Gastrocnemius medialis (tissue), 4 donors: ENCODE results near the gene MTNR1A. TPM values are rescaled to one million over a fixed set of nuclear protein-coding genes. Genes with fewer than 3 reads are reported as not detected.

Experiments
- ATAC-seq, 2 donors: fragments of 150-250 bp; one replicate each; pipeline ENCODE4 v1.9.1; 2016
- DNase-seq, 2 donors: peaks; one replicate each; pipeline ENCODE4 v3.0.0-alpha.2; 2019
- H3K27ac ChIP-seq, 4 donors: fragments of 200-600 bp; sonication (generic); 1 replicate in 1 of 4; 2 replicates in 3 of 4; pipeline ENCODE4 v1.5.1; 2016 to 2018; ENCODE audit warnings: mild to moderate bottlenecking in 2 of 4, moderate library complexity in 1 of 4
- H3K27me3 ChIP-seq, 3 donors: fragments of 200-600 bp; sonication (generic) in 2 of 3; 1 replicate in 1 of 3; 2 replicates in 2 of 3; pipeline versions ENCODE4 v1.5.1 to v1.6.0; 2016 to 2019; ENCODE audit warnings: mild to moderate bottlenecking in 1 of 3, moderate library complexity in 1 of 3
- H3K36me3 ChIP-seq, 2 donors: fragments of 200-600 bp; sonication (generic) in 1 of 2; one replicate each; pipeline ENCODE4 v1.5.1; 2017 to 2018
- H3K4me1 ChIP-seq, 2 donors: fragments of 200-600 bp; sonication (generic) in 1 of 2; one replicate each; pipeline ENCODE4 v1.5.1; 2016 to 2017; ENCODE audit warnings: mild to moderate bottlenecking in 2 of 2
- H3K4me3 ChIP-seq, 4 donors: fragments of 200-600 bp; sonication (generic) in 3 of 4; 1 replicate in 1 of 4; 2 replicates in 3 of 4; pipeline ENCODE4 v1.5.1; 2016 to 2019; ENCODE audit warnings: mild to moderate bottlenecking in 2 of 4
- H3K9me3 ChIP-seq, 3 donors: fragments of 200-600 bp; sonication (generic) in 2 of 3; 1 replicate in 1 of 3; 2 replicates in 2 of 3; pipeline ENCODE4 v1.5.1; 2016 to 2019
- CTCF ChIP-seq, 5 experiments: fragments of 450-650 bp in 3 of 5; fragments of 200-600 bp in 2 of 5; sonication (generic) in 2 of 5; IDR thresholded peaks in 4 of 5; conservative IDR thresholded peaks in 1 of 5; 1 replicate in 4 of 5; 2 replicates in 1 of 5; pipeline ENCODE4 v1.5.1; 2016 to 2019; ENCODE audit warnings: antibody characterized with exemption in 5 of 5, mild to moderate bottlenecking in 3 of 5, moderate library complexity in 3 of 5
- POLR2A ChIP-seq, 2 donors: fragments of 450-650 bp; IDR thresholded peaks; one replicate each; pipeline ENCODE4 v1.6.1; 2017; ENCODE audit warnings: antibody characterized with exemption in 2 of 2, mild to moderate bottlenecking in 2 of 2, moderate library complexity in 2 of 2
- in situ Hi-C, 4 donors: fragments of 200-750 bp; cut with MboI; loops; one replicate each; pipeline versions ENCODE4 v1.15.0 to v1.8.0; 2017; ENCODE audit warnings: low sequenced_read_pairs in 4 of 4
- intact Hi-C: fragments of 100-400 bp; cut with DNase I; formaldehyde crosslinking; loops from one replicate; pipeline ENCODE4 v1.15.1; 2023; ENCODE audit warnings: low total_unique reads
- total RNA-seq, 4 donors: library from RNA; depleted of rRNA; stranded (reverse); fragments of >200 nt; gene quantifications; one replicate each; pipeline versions ENCODE4 v1.1.0 to v1.2.3, GENCODE V29; 2016

Gene MTNR1A
- total RNA-seq, 4 donors from 2014 or later = not detected

GRCh38 chr4:186580669-186581068, 25.3 kb upstream of the MTNR1A start:
- intact Hi-C loops = no loop called here
- TF ChIP-seq POLR2A (IDR thresholded peaks at IDR 0.05) (no peak), CTCF (IDR thresholded peaks at IDR 0.05 in 4 of 5, conservative IDR thresholded peaks at IDR 0.05 in 1 of 5) (no peak)
- ATAC-seq (no peak), DNase-seq (no peak)
- Histone ChIP-seq H3K4me3 (no peak overlapping the region), H3K36me3 (no peaks in the 10 kb centered on the region), H3K27ac (no peak overlapping the region), H3K27me3 (no peaks in the 10 kb centered on the region), H3K4me1 (no peaks in the 10 kb centered on the region), H3K9me3 (no peaks in the 10 kb centered on the region)
- in situ Hi-C loops = loop anchor here in 3 of 4 donors (10.0 to 25.0 kb wide), 2 partner anchors 286 to 293 kb away; no protein-coding TSS in a partner anchor

DNA sequence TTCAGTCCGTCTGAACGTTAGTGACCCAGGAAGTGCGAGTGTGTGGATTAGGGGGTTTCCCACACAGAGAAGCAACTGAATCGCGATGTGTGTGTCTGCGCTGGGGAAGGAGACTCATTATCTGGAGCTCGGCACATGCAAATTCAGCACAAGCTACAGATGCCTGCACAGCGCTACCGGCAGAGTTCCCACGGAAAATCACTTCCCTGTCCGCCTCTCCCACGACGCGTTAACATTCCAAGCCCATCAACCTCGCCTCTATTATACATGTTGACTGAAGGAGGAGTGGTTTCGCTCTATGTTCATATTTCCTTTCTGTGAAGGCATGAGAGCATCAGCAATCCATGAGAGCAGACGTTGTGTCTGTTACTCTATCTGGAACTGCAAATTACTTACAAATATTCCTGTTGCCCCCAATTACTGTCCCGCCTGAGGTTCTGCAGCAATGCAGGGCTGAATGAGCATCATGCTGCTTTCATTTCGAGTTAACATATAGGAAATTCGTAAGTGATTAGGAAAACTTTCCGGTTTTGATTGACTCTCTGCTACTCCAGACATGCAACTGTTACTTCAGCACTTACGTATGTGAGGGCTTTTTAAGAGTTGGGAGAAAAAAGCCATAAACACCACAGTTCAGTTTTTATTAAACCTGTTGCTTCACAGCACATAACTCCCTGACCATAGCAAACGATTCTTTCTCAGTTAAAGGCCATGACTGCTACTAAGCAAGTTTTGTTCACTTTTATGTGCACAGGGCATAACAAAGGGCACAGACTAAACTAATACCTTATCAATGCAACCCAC, 15.0 kb upstream of the MTNR1A start:
- no peak for TF ChIP-seq POLR2A (IDR thresholded peaks at IDR 0.05)
- no peak for TF ChIP-seq CTCF (IDR thresholded peaks at IDR 0.05 in 4 of 5, conservative IDR thresholded peaks at IDR 0.05 in 1 of 5)
- H3K27ac ChIP-seq = no peak overlapping the region
- H3K4me3 ChIP-seq = peak overlapping the region in 1 of 4 donors; percentile 6
- H3K27me3 ChIP-seq = no peaks in the 10 kb centered on the region
- DNase-seq = no peak
- in situ Hi-C loops = no loop called here
- no peaks in the 10 kb centered on the region for H3K36me3 ChIP-seq
- no peaks in the 10 kb centered on the region for H3K9me3 ChIP-seq
- H3K4me1 ChIP-seq = no peaks in the 10 kb centered on the region
- ATAC-seq = no peak
- intact Hi-C loops = no loop called here

DNA sequence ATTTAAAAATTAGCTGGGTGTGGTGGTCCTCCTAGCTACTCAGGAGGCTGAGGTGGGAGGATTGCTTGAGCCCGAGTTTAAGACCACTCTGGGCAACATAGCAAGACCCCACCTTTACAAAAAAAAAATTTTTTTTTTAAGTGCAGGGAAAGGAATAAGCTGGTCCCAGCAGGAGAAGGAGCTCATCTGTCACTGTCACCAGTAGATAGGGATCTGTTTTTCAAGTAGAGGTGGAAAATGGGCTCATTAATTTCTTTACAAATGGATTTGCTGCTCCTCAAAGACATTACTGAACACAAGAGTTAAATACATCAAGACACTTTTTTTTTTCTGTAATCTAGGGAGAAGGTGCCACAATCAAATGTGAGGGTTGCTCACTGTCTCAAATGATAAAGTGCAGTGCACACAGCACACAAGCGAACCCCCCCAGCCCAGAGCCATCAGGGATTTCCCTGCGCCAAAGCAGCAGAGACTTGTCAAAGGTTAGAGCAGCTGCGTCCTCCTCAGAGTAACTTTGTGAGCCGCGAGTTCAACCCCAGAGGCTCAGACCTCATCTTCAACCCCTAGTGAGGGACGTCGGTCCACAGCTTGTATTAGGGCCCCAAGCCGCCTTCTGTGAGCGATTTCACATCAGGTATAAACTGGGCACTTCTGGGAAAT, 14.3 kb upstream of the MTNR1A start:
- intact Hi-C loops = no loop called here
- Histone ChIP-seq H3K9me3 (no peaks in the 10 kb centered on the region), H3K36me3 (no peaks in the 10 kb centered on the region), H3K4me1 (no peaks in the 10 kb centered on the region), H3K27me3 (no peaks in the 10 kb centered on the region), H3K27ac (no peak overlapping the region), H3K4me3 (peak overlapping the region in 1 of 4 donors; percentile 6)
- TF ChIP-seq CTCF (IDR thresholded peaks at IDR 0.05 in 4 of 5, conservative IDR thresholded peaks at IDR 0.05 in 1 of 5) = no peak
- in situ Hi-C loops = no loop called here
- ATAC-seq = no peak
- DNase-seq = no peak

- H3K27me3 ChIP-seq = no peaks in the 10 kb centered on the region
- in situ Hi-C loops = no loop called here
Observed at GRCh38 chr4:186566068-186566467, 10.7 kb upstream of the MTNR1A start.

More at GRCh38 chr4:186566068-186566467, 10.7 kb upstream of the MTNR1A start:
- no peaks in the 10 kb centered on the region for H3K36me3 ChIP-seq
- DNase-seq = no peak
- H3K9me3 ChIP-seq = no peaks in the 10 kb centered on the region
- no peak for ATAC-seq
- H3K4me1 ChIP-seq = no peaks in the 10 kb centered on the region
- H3K27ac ChIP-seq = no peak overlapping the region
- intact Hi-C loops = no loop called here
- H3K4me3 ChIP-seq = no peak overlapping the region
- TF ChIP-seq POLR2A (IDR thresholded peaks at IDR 0.05) (no peak), CTCF (IDR thresholded peaks at IDR 0.05 in 4 of 5, conservative IDR thresholded peaks at IDR 0.05 in 1 of 5) (no peak)
